Heart right ventricle (tissue), 16 donors: ENCODE measurements around the gene AASS. TPM values are rescaled to one million over a fixed set of nuclear protein-coding genes. Genes with fewer than 3 reads are reported as not detected.

Source experiments
- ATAC-seq, 8 donors: fragments of 200-7000 bp; cut with Tn5 transposase; one replicate each; pipeline ENCODE4 v1.9.1; 2020; ENCODE audit warnings: mild to moderate bottlenecking in 8 of 8, moderate library complexity in 8 of 8, moderate number of reproducible peaks in 1 of 8
- DNase-seq, 2 donors: peaks; one replicate each; pipeline ENCODE4 v3.0.0-alpha.2; 2020
- H3K27ac ChIP-seq, 10 donors: fragments of 200-600 bp; sonication (generic) in 2 of 10; one replicate each; pipeline versions ENCODE4 v1.5.0 to v1.8.0; 2020 to 2022; ENCODE audit warnings: mild to moderate bottlenecking in 3 of 10
- H3K27me3 ChIP-seq, 7 donors: fragments of 200-600 bp; one replicate each; pipeline ENCODE4 v1.8.0; 2021 to 2022; ENCODE audit warnings: mild to moderate bottlenecking in 2 of 7
- H3K36me3 ChIP-seq, 9 donors: fragments of 200-600 bp; sonication (generic) in 1 of 9; one replicate each; pipeline versions ENCODE4 v1.5.0 to v1.8.0; 2020 to 2022; ENCODE audit warnings: mild to moderate bottlenecking in 2 of 9
- H3K4me1 ChIP-seq, 9 donors: fragments of 200-600 bp; sonication (generic) in 1 of 9; one replicate each; pipeline versions ENCODE4 v1.5.0 to v1.8.0; 2020 to 2022; ENCODE audit warnings: mild to moderate bottlenecking in 4 of 9
- H3K4me3 ChIP-seq, 10 donors: fragments of 200-600 bp; sonication (generic) in 2 of 10; one replicate each; pipeline versions ENCODE4 v1.5.0 to v1.8.0; 2020 to 2022; ENCODE audit warnings: mild to moderate bottlenecking in 7 of 10, moderate library complexity in 2 of 10
- H3K9me3 ChIP-seq, 11 donors: fragments of 200-600 bp in 10 of 11; sonication (generic) in 2 of 11; one replicate each; pipeline versions ENCODE4 v1.5.0 to v1.8.0; 2013 to 2022; ENCODE audit warnings: mild to moderate bottlenecking in 2 of 11, control low read depth in 1 of 11, moderate library complexity in 1 of 11
- WGBS, 2 donors: extraction: QIAGEN DNeasy Blood & Tissue Kit; methylation state at CpG; one replicate each; pipeline ENCODE4 v1.1.7; 2013; ENCODE audit warnings: inconsistent platforms in 1 of 2; 5-methylcytosine and 5-hydroxymethylcytosine counted together
- intact Hi-C, 10 donors: fragments of 100-400 bp; cut with DNase I; formaldehyde crosslinking; loops; one replicate each; pipeline versions ENCODE4 v1.11.1 to v1.14.2; 2022
- polyA plus RNA-seq, 2 donors: library from polyadenylated mRNA; stranded (reverse); fragments of 200-250 nt; gene quantifications; one replicate each; pipeline ENCODE4 v1.2.3, GENCODE V29; 2013
- total RNA-seq, 10 donors: library from RNA; stranded (reverse); fragmentation: NEBNext Ultra II Directional in 3 of 10; extraction: Animal tissue kit (Norgen Biotek cat#: 25700) in 3 of 10; gene quantifications; one replicate each; pipeline versions ENCODE4 v1.2.1 to v1.2.4, GENCODE V29; 2021 to 2023
- TF ChIP-seq, protein P1 (sequence below), 9 donors: fragments of 200-600 bp; sonication (generic) in 2 of 9; IDR thresholded peaks; one replicate each; pipeline versions ENCODE4 v1.5.0 to v1.8.0; 2021 to 2022; ENCODE audit warnings: antibody characterized with exemption in 9 of 9, mild to moderate bottlenecking in 5 of 9, moderate library complexity in 1 of 9
- donor health status: Arrhythmogenic right ventricular cardiomyopathy.
- donor health status: ischemic (EF 13 %, LVEDD 7.1; RV severe dilation, severe dysfunction).
- donor health status: healthy with polysubstance abuse.
- donor health status: DM: no; HTN: yes; CAD: no.
- donor health status: DM: no; HTN: no; CAD: no.
- donor health status: ischemic (EF 25% LVEDD 6.9; RV normal size, moderate dysfunction).
- donor health status: ischemic (EF 25% LVEDD 5.7; RV mildly dilated, moderate dysfunction).
- donor health status: healthy.
- donor health status: DM: yes; HTN: yes; CAD: no.
- donor health status: Ischemic cardiomyopathy.
- donor health status: ischemic (EF 35%, LVEDD 5.7; RV mildly dilated, moderate dysfunction).
- donor health status: nonischemic (EF 11% LVEDD 7.7; RV severe dilation, severe dysfunction).
- donor health status: DM: yes; HTN: yes; CAD: no.
- donor health status: PGD.
- donor health status: ischemic (EF 29% LVEDD 5.4; RV normal size, mild dysfunction).
- donor health status: nonischemic (EF 23%, LVEDD 6.1; RV moderate dilation, normal function).

Gene AASS
- total and polyA plus RNA-seq, 12 donors = 14.6 to 48.1 (median 29.1) TPM

DNA sequence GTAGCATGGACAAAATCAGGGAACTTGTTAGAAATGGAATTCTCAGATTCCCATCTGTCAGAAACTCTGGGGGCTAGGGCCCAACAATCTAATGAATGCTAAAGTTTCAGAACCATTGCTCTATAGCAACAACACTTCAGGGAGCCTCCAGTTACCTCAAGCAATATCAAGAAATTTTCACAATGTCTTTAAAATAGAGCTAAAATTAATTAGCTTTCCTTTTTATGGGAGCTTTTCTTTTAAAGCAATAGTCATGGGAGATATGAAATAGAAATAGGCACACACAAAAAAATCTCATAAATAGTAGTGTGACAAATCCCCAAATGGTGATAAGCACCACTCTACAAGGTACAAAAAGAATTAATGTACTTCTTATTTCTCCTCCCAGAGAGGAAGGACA is 80.9 kb downstream of the AASS start:
- H3K36me3 ChIP-seq = no peaks in the 10 kb centered on the region
- DNase-seq (no peak), ATAC-seq (no peak)
- no peak overlapping the region for H3K27ac ChIP-seq
- no peaks in the 10 kb centered on the region for H3K4me1 ChIP-seq
- intact Hi-C loops = no loop called here
- no peaks in the 10 kb centered on the region for H3K9me3 ChIP-seq
- TF ChIP-seq, protein P1, sequence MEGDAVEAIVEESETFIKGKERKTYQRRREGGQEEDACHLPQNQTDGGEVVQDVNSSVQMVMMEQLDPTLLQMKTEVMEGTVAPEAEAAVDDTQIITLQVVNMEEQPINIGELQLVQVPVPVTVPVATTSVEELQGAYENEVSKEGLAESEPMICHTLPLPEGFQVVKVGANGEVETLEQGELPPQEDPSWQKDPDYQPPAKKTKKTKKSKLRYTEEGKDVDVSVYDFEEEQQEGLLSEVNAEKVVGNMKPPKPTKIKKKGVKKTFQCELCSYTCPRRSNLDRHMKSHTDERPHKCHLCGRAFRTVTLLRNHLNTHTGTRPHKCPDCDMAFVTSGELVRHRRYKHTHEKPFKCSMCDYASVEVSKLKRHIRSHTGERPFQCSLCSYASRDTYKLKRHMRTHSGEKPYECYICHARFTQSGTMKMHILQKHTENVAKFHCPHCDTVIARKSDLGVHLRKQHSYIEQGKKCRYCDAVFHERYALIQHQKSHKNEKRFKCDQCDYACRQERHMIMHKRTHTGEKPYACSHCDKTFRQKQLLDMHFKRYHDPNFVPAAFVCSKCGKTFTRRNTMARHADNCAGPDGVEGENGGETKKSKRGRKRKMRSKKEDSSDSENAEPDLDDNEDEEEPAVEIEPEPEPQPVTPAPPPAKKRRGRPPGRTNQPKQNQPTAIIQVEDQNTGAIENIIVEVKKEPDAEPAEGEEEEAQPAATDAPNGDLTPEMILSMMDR (IDR thresholded peaks at IDR 0.05) = no peak
- H3K4me3 ChIP-seq = no peak overlapping the region
- H3K27me3 ChIP-seq = no peaks in the 10 kb centered on the region

DNA sequence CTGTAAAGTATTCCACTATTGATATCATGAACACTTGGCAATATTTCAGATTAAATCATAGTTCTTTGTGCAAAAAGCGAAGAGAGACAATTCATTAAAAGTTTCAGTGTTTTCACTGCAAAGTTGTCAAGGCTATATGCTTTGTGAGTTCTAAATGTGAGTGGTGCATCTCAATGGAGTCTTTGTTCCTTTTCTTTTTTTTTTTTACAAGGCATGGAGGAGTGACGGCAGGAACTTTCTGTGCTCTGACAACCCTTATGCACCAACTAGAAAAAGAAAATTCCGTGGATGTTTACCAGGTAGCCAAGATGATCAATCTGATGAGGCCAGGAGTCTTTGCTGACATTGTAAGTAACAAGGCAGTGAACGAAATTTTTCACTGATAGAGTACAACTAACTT is 84.5 kb downstream of the AASS start:
- no peaks in the 10 kb centered on the region for H3K36me3 ChIP-seq
- WGBS, 2 donors = 63 to 68% methylated on average over 4 of the region's 4 CpGs
- H3K9me3 ChIP-seq = no peaks in the 10 kb centered on the region
- TF ChIP-seq, protein P1 (IDR thresholded peaks at IDR 0.05) = no peak
- ATAC-seq (no peak), DNase-seq (no peak)
- no peak overlapping the region for H3K27ac ChIP-seq
- intact Hi-C loops = no loop called here
- no peaks in the 10 kb centered on the region for H3K4me1 ChIP-seq
- no peak overlapping the region for H3K4me3 ChIP-seq
- H3K27me3 ChIP-seq = no peaks in the 10 kb centered on the region

DNA sequence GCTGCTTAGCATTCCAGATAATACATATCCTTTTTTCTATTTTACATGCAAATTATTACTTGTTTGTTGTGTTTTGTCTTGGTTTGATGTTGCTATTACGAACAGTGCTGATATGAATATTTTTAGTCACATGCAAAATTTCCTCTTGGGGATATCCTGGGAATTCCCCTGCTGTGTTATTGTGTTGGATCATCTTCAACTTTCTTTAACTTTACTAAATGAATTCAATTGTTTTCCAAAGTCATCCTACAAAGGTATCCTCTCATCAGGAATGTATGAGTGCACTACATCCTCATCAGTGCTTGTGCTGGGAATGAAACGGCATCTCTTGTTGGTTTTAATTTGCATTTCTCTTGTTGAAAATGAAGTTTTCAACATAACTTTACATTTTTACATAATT is 87.1 kb downstream of the AASS start:
- no peaks in the 10 kb centered on the region for H3K36me3 ChIP-seq
- TF ChIP-seq, protein P1 (IDR thresholded peaks at IDR 0.05) = no peak
- ATAC-seq (no peak), DNase-seq (no peak)
- H3K27me3 ChIP-seq = no peaks in the 10 kb centered on the region
- H3K4me3 ChIP-seq = no peak overlapping the region
- 48 to 54% methylated on average over 2 of the region's 2 CpGs for WGBS, 2 donors
- no peak overlapping the region for H3K27ac ChIP-seq
- intact Hi-C loops = no loop called here
- no peaks in the 10 kb centered on the region for H3K4me1 ChIP-seq
- H3K9me3 ChIP-seq = no peaks in the 10 kb centered on the region

DNA sequence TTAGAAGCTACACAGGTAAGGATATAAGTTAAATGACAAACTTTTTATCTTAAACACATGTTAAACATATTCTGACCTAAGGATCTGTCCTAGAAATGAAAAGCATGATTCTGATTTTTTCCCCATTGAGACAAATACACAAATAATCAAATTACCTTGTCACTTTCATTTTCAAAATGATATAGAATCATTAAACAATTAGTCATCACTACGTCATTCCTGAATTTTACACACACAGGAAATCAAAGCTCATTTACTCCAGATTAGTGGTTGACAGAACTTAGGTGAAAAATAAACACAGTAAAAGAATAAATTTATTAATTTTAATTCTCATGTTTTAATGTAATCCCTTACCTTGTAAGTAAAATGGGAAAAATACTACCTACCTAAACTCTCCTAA is 89.0 kb downstream of the AASS start:
- Histone ChIP-seq H3K27me3 (no peaks in the 10 kb centered on the region), H3K4me3 (no peak overlapping the region), H3K9me3 (no peaks in the 10 kb centered on the region), H3K4me1 (no peaks in the 10 kb centered on the region), H3K27ac (no peak overlapping the region), H3K36me3 (no peaks in the 10 kb centered on the region)
- WGBS, 2 donors = 67 to 69% methylated on average over 1 of the region's 1 CpG
- intact Hi-C loops = no loop called here
- ATAC-seq (no peak), DNase-seq (no peak)
- TF ChIP-seq, protein P1 (IDR thresholded peaks at IDR 0.05) = no peak

GRCh38 chr7:122054393-122054792 is 89.7 kb downstream of the AASS start:
- TF ChIP-seq, protein P1 (IDR thresholded peaks at IDR 0.05) = no peak
- Histone ChIP-seq H3K27ac (no peak overlapping the region), H3K4me3 (no peak overlapping the region), H3K27me3 (no peaks in the 10 kb centered on the region), H3K36me3 (no peaks in the 10 kb centered on the region), H3K4me1 (no peaks in the 10 kb centered on the region), H3K9me3 (no peaks in the 10 kb centered on the region)
- intact Hi-C loops = no loop called here
- DNase-seq = no peak
- ATAC-seq = no peak
- 83 to 94% methylated on average over 1 of the region's 1 CpG for WGBS, 2 donors
